ENCODE results near the gene FSCN2.
A peak's percentile ranks its signal among the peaks of the same experiment; 100 is the strongest.

The FSCN2 gene

GRCh38 chr17:81487487-81488275 is 40.5 kb upstream of the FSCN2 start:
- Histone ChIP-seq H4K20me1 (ENCODE audit: insufficient read depth, low read length) (no peaks in the 10 kb centered on the region), H3K9me3 (replicated peaks; ENCODE audit: insufficient read depth, low read length) (no peaks in the 10 kb centered on the region), H3K36me3 (replicated peaks; ENCODE audit: insufficient read depth, low read length) (no peaks in the 10 kb centered on the region), H3F3A (ENCODE audit: insufficient read depth, low read length) (no peaks in the 10 kb centered on the region; the same call in 1 of the 2 replicates), H3K4me3 (ENCODE audit: low read length) (peak overlapping the region; percentile 27; the same call in 1 of the 2 replicates), H3K79me2 (ENCODE audit: low read length) (no peaks in the 10 kb centered on the region), H3K9ac (ENCODE audit: low read length) (0 out of 2 replicates have a peak overlapping the region, but pooled peaks have one; percentile 4), H3K9me2 (replicated peaks; ENCODE audit: insufficient read depth, low read length) (no peaks in the 10 kb centered on the region), H3K27me3 (replicated peaks; ENCODE audit: insufficient read depth, low read length) (peaks cover 72% of the 10 kb centered on the region), H2AFZ (ENCODE audit: low read length) (no peak overlapping the region), H3K4me1 (ENCODE audit: low read length) (peaks cover 6% of the 10 kb centered on the region), H3K27ac (ENCODE audit: low read length) (no peak overlapping the region), H3K4me2 (ENCODE audit: low read depth, low read length) (peak overlapping the region; percentile 41; the same call in 1 of the 2 replicates)
- TF ChIP-seq CTCF (IDR thresholded peaks at IDR 0.05; ENCODE audit: low read length) (no peak), EZH2 (optimal IDR thresholded peaks at IDR 0.05; ENCODE audit: low read depth, low read length) (no peak), EZH2phosphoT487 (IDR thresholded peaks at IDR 0.05; ENCODE audit: low read length) (no peak)
- DNase-seq, result no peak

GRCh38 chr17:81488276-81488860 is 39.8 kb upstream of the FSCN2 start:
- Histone ChIP-seq H3K4me1 (ENCODE audit: low read length) (peaks cover 6% of the 10 kb centered on the region), H3K4me3 (ENCODE audit: low read length) (peak overlapping the region; percentile 27; the same call in 1 of the 2 replicates), H3F3A (ENCODE audit: insufficient read depth, low read length) (no peaks in the 10 kb centered on the region; the same call in 1 of the 2 replicates), H4K20me1 (ENCODE audit: insufficient read depth, low read length) (no peaks in the 10 kb centered on the region), H3K9ac (ENCODE audit: low read length) (0 out of 2 replicates have a peak overlapping the region, but pooled peaks have one; percentile 4), H3K9me2 (replicated peaks; ENCODE audit: insufficient read depth, low read length) (no peaks in the 10 kb centered on the region), H3K27ac (ENCODE audit: low read length) (no peak overlapping the region), H3K79me2 (ENCODE audit: low read length) (no peaks in the 10 kb centered on the region), H3K36me3 (replicated peaks; ENCODE audit: insufficient read depth, low read length) (no peaks in the 10 kb centered on the region), H3K9me3 (replicated peaks; ENCODE audit: insufficient read depth, low read length) (no peaks in the 10 kb centered on the region), H2AFZ (ENCODE audit: low read length) (no peak overlapping the region), H3K4me2 (ENCODE audit: low read depth, low read length) (peak overlapping the region; percentile 41; the same call in 1 of the 2 replicates), H3K27me3 (replicated peaks; ENCODE audit: insufficient read depth, low read length) (peaks cover 72% of the 10 kb centered on the region)
- no peak for TF ChIP-seq EZH2 (optimal IDR thresholded peaks at IDR 0.05; ENCODE audit: low read depth, low read length)
- TF ChIP-seq CTCF (IDR thresholded peaks at IDR 0.05; ENCODE audit: low read length), result no peak
- TF ChIP-seq EZH2phosphoT487 (IDR thresholded peaks at IDR 0.05; ENCODE audit: low read length), result no peak
- no peak for DNase-seq

DNA sequence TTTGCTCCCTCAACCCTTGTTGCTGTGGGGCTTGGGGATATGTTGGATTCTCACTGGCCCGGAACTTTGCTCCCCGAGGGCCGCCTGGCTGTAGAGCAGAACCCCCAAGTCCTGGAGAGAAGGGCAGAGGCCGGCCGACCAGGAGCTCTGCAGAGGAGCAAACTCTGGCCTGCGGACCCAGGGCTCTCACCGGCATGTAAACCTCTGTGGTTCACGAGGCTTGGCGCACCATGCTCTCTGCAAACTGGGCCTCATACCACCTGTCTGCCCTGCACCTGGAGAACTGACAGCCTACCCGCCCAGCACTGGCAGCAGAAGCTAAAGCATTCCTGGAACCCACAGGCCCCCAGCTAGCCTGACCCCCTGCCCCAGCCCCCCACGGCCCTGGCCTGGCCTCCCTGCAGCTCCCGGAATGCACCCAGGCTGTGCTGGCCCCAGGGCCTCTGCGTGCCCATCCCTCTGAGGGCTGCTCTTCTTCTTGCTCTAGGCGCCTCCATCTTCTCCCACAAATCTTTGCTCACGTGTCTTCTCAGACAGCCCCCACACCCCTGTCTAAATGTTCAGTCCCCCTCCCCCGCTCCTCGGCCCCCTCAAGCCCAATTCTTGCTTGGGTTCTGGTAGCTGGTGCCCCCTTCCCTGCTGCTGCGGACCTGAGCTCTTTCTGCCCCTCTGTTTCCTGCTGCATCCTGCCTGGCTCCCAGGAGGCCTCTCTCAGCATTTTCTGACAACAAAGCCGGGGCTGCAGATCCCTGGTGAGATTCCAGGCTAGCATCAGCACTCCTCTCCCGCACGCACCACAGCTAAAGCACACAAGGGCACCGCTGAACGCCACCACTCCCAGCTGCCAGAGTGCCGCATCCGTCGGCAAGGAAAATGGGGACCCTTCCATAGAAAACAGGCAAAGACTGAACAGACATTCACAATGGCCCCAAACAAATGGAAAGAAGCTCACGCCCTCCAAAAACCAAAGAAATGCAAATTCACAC is 38.9 kb upstream of the FSCN2 start:
- H2AFZ ChIP-seq (ENCODE audit: low read length), result no peak overlapping the region
- no peaks in the 10 kb centered on the region for H3K9me2 ChIP-seq (replicated peaks; ENCODE audit: insufficient read depth, low read length)
- H3K4me3 ChIP-seq (ENCODE audit: low read length), result no peak overlapping the region
- H3K79me2 ChIP-seq (ENCODE audit: low read length), result no peaks in the 10 kb centered on the region
- H3K9me3 ChIP-seq (replicated peaks; ENCODE audit: insufficient read depth, low read length), result no peaks in the 10 kb centered on the region
- H3K27me3 ChIP-seq (replicated peaks; ENCODE audit: insufficient read depth, low read length), result peaks cover 76% of the 10 kb centered on the region
- no peak for DNase-seq
- TF ChIP-seq EZH2 (optimal IDR thresholded peaks at IDR 0.05; ENCODE audit: low read depth, low read length), result no peak
- no peak for TF ChIP-seq CTCF (IDR thresholded peaks at IDR 0.05; ENCODE audit: low read length)
- no peak for TF ChIP-seq EZH2phosphoT487 (IDR thresholded peaks at IDR 0.05; ENCODE audit: low read length)
- H3K9ac ChIP-seq (ENCODE audit: low read length), result no peak overlapping the region
- no peak overlapping the region for H3K4me2 ChIP-seq (ENCODE audit: low read depth, low read length)
- peaks cover 6% of the 10 kb centered on the region for H3K4me1 ChIP-seq (ENCODE audit: low read length)
- no peaks in the 10 kb centered on the region for H3K36me3 ChIP-seq (replicated peaks; ENCODE audit: insufficient read depth, low read length)
- no peaks in the 10 kb centered on the region; the same call in 1 of the 2 replicates for H3F3A ChIP-seq (ENCODE audit: insufficient read depth, low read length)
- H3K27ac ChIP-seq (ENCODE audit: low read length), result no peak overlapping the region
- no peaks in the 10 kb centered on the region for H4K20me1 ChIP-seq (ENCODE audit: insufficient read depth, low read length)

All from MM.1S (cell line).